Transverse colon (tissue), 4 donors: ENCODE results near the gene PKP1. TPM values are rescaled to one million over a fixed set of nuclear protein-coding genes. Genes with fewer than 3 reads are reported as not detected.

Source experiments
- DNase-seq: peaks from one replicate; pipeline ENCODE4 v3.0.0-alpha.2; 2019
- H3K27ac ChIP-seq, 4 donors: fragments of 200-600 bp; sonication (generic); 2 replicates each; pipeline ENCODE4 v1.5.1; 2016 to 2018; ENCODE audit warnings: inconsistent platforms in 4 of 4
- H3K27me3 ChIP-seq: fragments of 200-600 bp; sonication (generic); 2 replicates; pipeline ENCODE4 v1.5.1; 2017; ENCODE audit warnings: inconsistent platforms
- H3K36me3 ChIP-seq, 4 donors: fragments of 200-600 bp; sonication (generic); 2 replicates each; pipeline ENCODE4 v1.5.1; 2017 to 2019; ENCODE audit warnings: inconsistent platforms in 4 of 4
- H3K4me1 ChIP-seq, 4 donors: fragments of 200-600 bp; sonication (generic); 2 replicates each; pipeline ENCODE4 v1.5.1; 2017 to 2020; ENCODE audit warnings: inconsistent platforms in 4 of 4
- H3K4me3 ChIP-seq, 4 donors: fragments of 200-600 bp; sonication (generic); 1 replicate in 1 of 4; 2 replicates in 3 of 4; pipeline versions ENCODE4 v1.5.1 to v1.6.1; 2017 to 2019; ENCODE audit warnings: inconsistent platforms in 4 of 4
- H3K9me3 ChIP-seq, 2 donors: fragments of 200-600 bp; sonication (generic); 2 replicates each; pipeline ENCODE4 v1.5.1; 2017 to 2019; ENCODE audit warnings: inconsistent platforms in 2 of 2
- EP300 ChIP-seq: sonication (generic); formaldehyde crosslinking; IDR thresholded peaks from one replicate; pipeline ENCODE4 v1.6.1; 2017; ENCODE audit warnings: antibody characterized with exemption, low read depth
- POLR2A ChIP-seq: fragments of 450-650 bp; IDR thresholded peaks from one replicate; pipeline ENCODE4 v1.6.1; 2016; ENCODE audit warnings: antibody characterized with exemption, mild to moderate bottlenecking, moderate library complexity
- POLR2AphosphoS5 ChIP-seq, 3 donors: sonication (generic); formaldehyde crosslinking; IDR thresholded peaks; one replicate each; pipeline ENCODE4 v1.6.1; 2016; ENCODE audit warnings: antibody characterized with exemption in 3 of 3
- WGBS, 2 donors: methylation state at CpG; one replicate each; pipeline ENCODE4 v1.1.5; 2018; ENCODE audit warnings: low coverage in 1 of 2; 5-methylcytosine and 5-hydroxymethylcytosine counted together
- in situ Hi-C, 4 donors: fragments of 200-750 bp; cut with MboI; loops; one replicate each; pipeline versions ENCODE4 v1.15.0 to v1.15.1; 2017; ENCODE audit warnings: low sequenced_read_pairs in 3 of 4, low pct_ligation_motif_present in 1 of 4, low pct_unique_long_range_greater_than_20kb in 1 of 4
- intact Hi-C: fragments of 100-400 bp; cut with DNase I; formaldehyde crosslinking; loops from one replicate; pipeline ENCODE4 v1.15.1; 2023; ENCODE audit warnings: low total_unique reads
- total RNA-seq, 4 donors: library from RNA; depleted of rRNA; stranded (reverse); fragments of >200 nt; gene quantifications; one replicate each; pipeline ENCODE4 v1.1.0, GENCODE V29; 2016
- TF ChIP-seq, protein P1 (sequence below), 5 experiments: fragments of 200-600 bp in 3 of 5; fragments of 450-650 bp in 2 of 5; sonication (generic) in 3 of 5; IDR thresholded peaks; 1 replicate in 2 of 5; 2 replicates in 3 of 5; pipeline ENCODE4 v1.5.1; 2016 to 2017; ENCODE audit warnings: antibody characterized with exemption in 5 of 5, inconsistent platforms in 3 of 5, mild to moderate bottlenecking in 2 of 5, moderate library complexity in 1 of 5

The PKP1 gene
- total RNA-seq, 4 donors from 2014 or later: 0.14 to 0.32 TPM; not detected in 2

GRCh38 chr1:201369209-201369608, 85.9 kb downstream of the PKP1 start:
- H3K4me3 ChIP-seq: no peak overlapping the region

GRCh38 chr1:201370500-201370899, 87.2 kb downstream of the PKP1 start:
- no peak for TF ChIP-seq POLR2AphosphoS5 (IDR thresholded peaks at IDR 0.05)
- Histone ChIP-seq H3K27me3 (peaks cover 28% of the 10 kb centered on the region), H3K4me1 (no peaks in the 10 kb centered on the region), H3K36me3 (no peaks in the 10 kb centered on the region), H3K27ac (no peak overlapping the region), H3K9me3 (no peaks in the 10 kb centered on the region), H3K4me3 (no peak overlapping the region)
- intact Hi-C loops: no loop called here
- in situ Hi-C loops: loop anchor here in 2 of 4 donors (25.0 kb wide), 1 partner anchor 108 kb away; no protein-coding TSS in a partner anchor
- DNase-seq: no peak
- WGBS, 2 donors: 61% methylated on average over 3 of the region's 3 CpGs; no CpG with 5 or more reads in 1 of the 2 donors

More at GRCh38 chr1:201369209-201369608, 85.9 kb downstream of the PKP1 start:
- in situ Hi-C loops (loop anchor here in 2 of 4 donors (25.0 kb wide), 1 partner anchor 107 kb away; no protein-coding TSS in a partner anchor), intact Hi-C loops (no loop called here)
- DNase-seq: no peak
- H3K36me3 ChIP-seq: no peaks in the 10 kb centered on the region
- no peaks in the 10 kb centered on the region for H3K9me3 ChIP-seq
- H3K27ac ChIP-seq: no peak overlapping the region
- TF ChIP-seq POLR2AphosphoS5 (IDR thresholded peaks at IDR 0.05) (no peak), POLR2A (no peak), EP300 (no peak)
- TF ChIP-seq, protein P1, sequence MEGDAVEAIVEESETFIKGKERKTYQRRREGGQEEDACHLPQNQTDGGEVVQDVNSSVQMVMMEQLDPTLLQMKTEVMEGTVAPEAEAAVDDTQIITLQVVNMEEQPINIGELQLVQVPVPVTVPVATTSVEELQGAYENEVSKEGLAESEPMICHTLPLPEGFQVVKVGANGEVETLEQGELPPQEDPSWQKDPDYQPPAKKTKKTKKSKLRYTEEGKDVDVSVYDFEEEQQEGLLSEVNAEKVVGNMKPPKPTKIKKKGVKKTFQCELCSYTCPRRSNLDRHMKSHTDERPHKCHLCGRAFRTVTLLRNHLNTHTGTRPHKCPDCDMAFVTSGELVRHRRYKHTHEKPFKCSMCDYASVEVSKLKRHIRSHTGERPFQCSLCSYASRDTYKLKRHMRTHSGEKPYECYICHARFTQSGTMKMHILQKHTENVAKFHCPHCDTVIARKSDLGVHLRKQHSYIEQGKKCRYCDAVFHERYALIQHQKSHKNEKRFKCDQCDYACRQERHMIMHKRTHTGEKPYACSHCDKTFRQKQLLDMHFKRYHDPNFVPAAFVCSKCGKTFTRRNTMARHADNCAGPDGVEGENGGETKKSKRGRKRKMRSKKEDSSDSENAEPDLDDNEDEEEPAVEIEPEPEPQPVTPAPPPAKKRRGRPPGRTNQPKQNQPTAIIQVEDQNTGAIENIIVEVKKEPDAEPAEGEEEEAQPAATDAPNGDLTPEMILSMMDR (IDR thresholded peaks at IDR 0.05): no peak
- H3K4me1 ChIP-seq: no peaks in the 10 kb centered on the region
- H3K27me3 ChIP-seq: peaks cover 19% of the 10 kb centered on the region
- 82 to 100% methylated on average over 1 to 6 of the region's 6 CpGs for WGBS, 2 donors

DNA sequence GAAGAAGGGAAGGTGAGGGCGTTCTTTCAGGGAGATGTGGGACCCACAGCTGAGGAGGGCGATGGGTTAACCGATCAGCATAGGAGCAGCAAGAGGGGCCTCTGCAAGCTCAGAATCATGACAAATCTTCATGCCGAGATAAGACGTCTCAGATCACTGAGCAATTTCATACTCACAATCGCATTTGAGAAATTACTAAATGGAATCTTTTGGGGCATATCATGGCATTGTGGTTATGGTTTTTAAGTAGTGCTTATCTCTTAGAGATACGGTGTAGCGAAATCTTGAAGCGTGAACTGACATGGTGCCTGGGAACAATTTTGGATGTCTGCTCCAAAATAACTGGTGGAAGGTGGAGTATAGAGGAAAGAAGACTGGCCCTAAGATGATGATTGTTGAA, 88.0 kb downstream of the PKP1 start:
- DNase-seq: no peak
- Histone ChIP-seq H3K9me3 (no peaks in the 10 kb centered on the region), H3K36me3 (no peaks in the 10 kb centered on the region), H3K4me1 (no peaks in the 10 kb centered on the region), H3K27ac (no peak overlapping the region), H3K4me3 (no peak overlapping the region), H3K27me3 (peaks cover 35% of the 10 kb centered on the region)
- WGBS, 2 donors: 83 to 88% methylated on average over 3 to 9 of the region's 9 CpGs
- TF ChIP-seq, protein P1 (IDR thresholded peaks at IDR 0.05): no peak
- no peak for TF ChIP-seq POLR2A
- no peak for TF ChIP-seq EP300
- in situ Hi-C loops: loop anchor here in 2 of 4 donors (25.0 kb wide), 1 partner anchor 109 kb away; no protein-coding TSS in a partner anchor
- intact Hi-C loops: no loop called here

DNA sequence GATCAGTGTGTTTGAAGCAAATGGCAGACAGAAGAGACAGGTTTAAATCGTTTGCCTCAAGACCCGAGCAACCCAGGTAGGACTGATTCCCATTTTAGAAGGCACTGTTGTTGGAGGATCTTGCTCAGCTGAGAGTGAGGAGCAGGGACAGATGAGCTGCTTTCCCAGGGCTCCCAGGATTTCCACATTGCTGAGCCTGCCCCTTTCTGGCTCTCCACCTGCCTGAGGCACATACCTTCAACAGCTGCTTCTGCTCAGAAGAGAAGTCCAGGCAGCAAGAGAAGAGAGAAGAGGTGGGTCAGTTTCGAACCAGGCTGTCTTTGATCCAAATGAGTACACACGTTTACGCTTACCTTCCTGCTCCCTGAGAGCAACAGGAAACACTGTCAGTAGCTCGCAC, 88.5 kb downstream of the PKP1 start:
- Histone ChIP-seq H3K27me3 (peaks cover 39% of the 10 kb centered on the region), H3K27ac (no peak overlapping the region), H3K9me3 (no peaks in the 10 kb centered on the region), H3K4me1 (no peaks in the 10 kb centered on the region), H3K4me3 (no peak overlapping the region), H3K36me3 (no peaks in the 10 kb centered on the region)
- DNase-seq: no peak
- in situ Hi-C loops (loop anchor here in 2 of 4 donors (25.0 kb wide), 1 partner anchor 109 kb away; no protein-coding TSS in a partner anchor), intact Hi-C loops (no loop called here)
- WGBS, 2 donors: 50 to 62% methylated on average over 6 of the region's 6 CpGs
- TF ChIP-seq EP300 (no peak), POLR2AphosphoS5 (IDR thresholded peaks at IDR 0.05) (no peak), POLR2A (no peak)
- TF ChIP-seq, protein P1 (IDR thresholded peaks at IDR 0.05): no peak

- H3K4me1 ChIP-seq: no peaks in the 10 kb centered on the region
- no peak overlapping the region for H3K27ac ChIP-seq
- H3K4me3 ChIP-seq: no peak overlapping the region
- no peaks in the 10 kb centered on the region for H3K36me3 ChIP-seq
- H3K9me3 ChIP-seq: no peaks in the 10 kb centered on the region
- 33 to 43% methylated on average over 2 to 7 of the region's 7 CpGs for WGBS, 2 donors
- DNase-seq: no peak
- intact Hi-C loops: no loop called here
- TF ChIP-seq, protein P1 (IDR thresholded peaks at IDR 0.05): no peak
- TF ChIP-seq POLR2AphosphoS5 (IDR thresholded peaks at IDR 0.05) (no peak), EP300 (no peak)
- peaks cover 35% of the 10 kb centered on the region for H3K27me3 ChIP-seq
- in situ Hi-C loops: loop anchor here in 2 of 4 donors (25.0 kb wide), 1 partner anchor 112 kb away; no protein-coding TSS in a partner anchor
These were observed 91.1 kb downstream of the PKP1 start for GRCh38 chr1:201374364-201374763.
